Neural cell (in vitro differentiated cells): ENCODE data around the gene PDK1. TPM values are rescaled to one million over a fixed set of nuclear protein-coding genes. Genes with fewer than 3 reads are reported as not detected.
"Not testable (repeated sequence)": the region's sequence is repeated elsewhere in the genome, so short reads cannot be mapped to it uniquely, and the experiment has no call there.

Source experiments
- H2AFZ ChIP-seq: fragments of 200-600, 300-800 bp; sonication (generic), shearing (Covaris generic); 2 replicates; pipeline ENCODE4 v1.6.0; 2014; ENCODE audit warnings: low read depth, mild to moderate bottlenecking, antibody characterized with exemption, low read length, moderate library complexity
- H3F3A ChIP-seq: fragments of 200-600 bp; shearing (Covaris generic); 2 replicates; pipeline ENCODE4 v1.6.1; 2016; ENCODE audit warnings: mild to moderate bottlenecking, moderate library complexity, mixed read lengths, antibody characterized with exemption, low read length; ENCODE audit not compliant: insufficient read depth, poor library complexity, severe bottlenecking
- H3K27ac ChIP-seq: fragments of 200-600, 300-800 bp; sonication (generic), shearing (Covaris generic); 2 replicates; pipeline ENCODE4 v1.5.1; 2014; ENCODE audit warnings: mild to moderate bottlenecking, low read length, moderate library complexity
- H3K27me3 ChIP-seq: fragments of 300-800, 200-600 bp; sonication (generic), shearing (Covaris generic); 2 replicates; pipeline ENCODE4 v1.6.0; 2014; ENCODE audit warnings: mild to moderate bottlenecking, low read depth, low read length, moderate library complexity; ENCODE audit not compliant: insufficient read depth
- H3K36me3 ChIP-seq: fragments of 300-800, 200-600 bp; sonication (generic), shearing (Covaris generic); 2 replicates; pipeline ENCODE4 v1.5.1; 2014; ENCODE audit warnings: mild to moderate bottlenecking, antibody characterized with exemption, low read length, moderate library complexity; ENCODE audit not compliant: insufficient read depth
- H3K4me2 ChIP-seq: fragments of 300-800, 200-600 bp; sonication (generic), shearing (Covaris generic); 2 replicates; pipeline ENCODE4 v1.6.0; 2014; ENCODE audit warnings: mild to moderate bottlenecking, low read length
- H3K4me3 ChIP-seq: fragments of 300-800, 200-600 bp; sonication (generic), shearing (Covaris generic); 2 replicates; pipeline ENCODE4 v1.5.1; 2014; ENCODE audit warnings: mild to moderate bottlenecking, low read length, moderate library complexity
- H3K79me2 ChIP-seq: fragments of 200-600 bp; shearing (Covaris generic); replicated peaks from 2 replicates; pipeline ENCODE4 v1.6.0; 2014; ENCODE audit warnings: mild to moderate bottlenecking, low read length, moderate library complexity; ENCODE audit not compliant: insufficient read depth
- H3K9ac ChIP-seq: fragments of 300-800, 200-600 bp; sonication (generic), shearing (Covaris generic); 2 replicates; pipeline ENCODE4 v1.6.1; 2016; ENCODE audit warnings: mild to moderate bottlenecking, low read length, mixed read lengths
- H3K9me2 ChIP-seq: fragments of 200-600 bp; shearing (Covaris generic); 2 replicates; pipeline ENCODE4 v1.6.1; 2016; ENCODE audit warnings: mild to moderate bottlenecking, low read length, mixed read lengths; ENCODE audit not compliant: insufficient read depth
- H3K9me3 ChIP-seq: fragments of 200-600, 300-800 bp; sonication (generic), shearing (Covaris generic); 2 replicates; pipeline ENCODE4 v1.6.1; 2016; ENCODE audit warnings: mild to moderate bottlenecking, mixed run types, low read length, moderate library complexity, mixed read lengths
- H4K20me1 ChIP-seq: fragments of 200-600 bp; shearing (Covaris generic); 2 replicates; pipeline ENCODE4 v1.6.1; 2016; ENCODE audit warnings: mild to moderate bottlenecking, mixed run types; ENCODE audit not compliant: insufficient read depth
- CTCF ChIP-seq: fragments of 450-650 bp; IDR thresholded peaks from 2 replicates; pipeline ENCODE4 v1.5.1; 2014; ENCODE audit warnings: antibody characterized with exemption, mild to moderate bottlenecking, moderate library complexity; ENCODE audit not compliant: poor library complexity, severe bottlenecking
- EP300 ChIP-seq: fragments of 450-650 bp; conservative IDR thresholded peaks from 2 replicates; pipeline ENCODE4 v1.6.1; 2014; ENCODE audit warnings: antibody characterized with exemption, mild to moderate bottlenecking, moderate library complexity; ENCODE audit not compliant: poor library complexity, severe bottlenecking
- EZH2 ChIP-seq: fragments of 200-600, 300-800 bp; shearing (Covaris generic), sonication (generic); IDR thresholded peaks from 2 replicates; pipeline ENCODE4 v1.6.1; 2014; ENCODE audit warnings: antibody characterized with exemption, low read length, borderline replicate concordance, mild to moderate bottlenecking; ENCODE audit not compliant: insufficient read depth, poor library complexity, severe bottlenecking
- MXI1 ChIP-seq: fragments of 450-650 bp; conservative IDR thresholded peaks from 2 replicates; pipeline ENCODE4 v1.6.1; 2014; ENCODE audit warnings: antibody characterized with exemption, mild to moderate bottlenecking; ENCODE audit not compliant: poor library complexity, severe bottlenecking
- POLR2AphosphoS5 ChIP-seq: IDR thresholded peaks from 2 replicates; pipeline ENCODE4 v1.6.1; 2012
- RAD21 ChIP-seq: fragments of 450-650 bp; conservative IDR thresholded peaks from 2 replicates; pipeline ENCODE4 v1.6.1; 2014; ENCODE audit warnings: antibody characterized with exemption, mild to moderate bottlenecking, moderate library complexity
- REST ChIP-seq: IDR thresholded peaks from 2 replicates; pipeline ENCODE4 v1.6.1; 2012; ENCODE audit warnings: borderline replicate concordance
- SMC3 ChIP-seq: fragments of 450-650 bp; conservative IDR thresholded peaks from 2 replicates; pipeline ENCODE4 v1.6.1; 2014; ENCODE audit warnings: antibody characterized with exemption, mild to moderate bottlenecking, moderate library complexity; ENCODE audit not compliant: poor library complexity
- TAF1 ChIP-seq: IDR thresholded peaks from 2 replicates; pipeline ENCODE4 v1.6.1; 2012; ENCODE audit warnings: low read depth
- polyA plus RNA-seq: library from polyadenylated mRNA; depleted of rRNA; stranded (reverse); fragments of >200 nt; gene quantifications from 2 replicates; pipeline ENCODE4 v1.2.3, GENCODE V29; 2014

PDK1 gene
- polyA plus RNA-seq, 1 donor from 2014 or later, result 10.8 TPM

GRCh38 chr2:172588931-172589330 is 33.0 kb downstream of the PDK1 start:
- Histone ChIP-seq H3K79me2 (no peaks in the 10 kb centered on the region), H3F3A (no peaks in the 10 kb centered on the region), H3K9me3 (no peaks in the 10 kb centered on the region), H3K27ac (no peak overlapping the region), H3K36me3 (no peaks in the 10 kb centered on the region), H2AFZ (no peak overlapping the region), H3K4me2 (no peak overlapping the region), H4K20me1 (no peaks in the 10 kb centered on the region), H3K27me3 (no peaks in the 10 kb centered on the region), H3K9me2 (no peaks in the 10 kb centered on the region), H3K9ac (no peak overlapping the region), H3K4me3 (no peak overlapping the region)
- TF ChIP-seq CTCF (no peak), MXI1 (no peak), REST (no peak), SMC3 (no peak), EP300 (no peak), EZH2 (no peak), TAF1 (no peak), POLR2AphosphoS5 (no peak), RAD21 (no peak)

- H3K9me2 ChIP-seq, H3K9me3 ChIP-seq, H3K36me3 ChIP-seq, H2AFZ ChIP-seq, H3K27ac ChIP-seq, H3K79me2 ChIP-seq, H3F3A ChIP-seq, H3K4me3 ChIP-seq, H3K27me3 ChIP-seq, H4K20me1 ChIP-seq, H3K9ac ChIP-seq, H3K4me2 ChIP-seq: not testable (repeated sequence)
Observed at GRCh38 chr2:172591386-172591785, 35.5 kb downstream of the PDK1 start.

DNA sequence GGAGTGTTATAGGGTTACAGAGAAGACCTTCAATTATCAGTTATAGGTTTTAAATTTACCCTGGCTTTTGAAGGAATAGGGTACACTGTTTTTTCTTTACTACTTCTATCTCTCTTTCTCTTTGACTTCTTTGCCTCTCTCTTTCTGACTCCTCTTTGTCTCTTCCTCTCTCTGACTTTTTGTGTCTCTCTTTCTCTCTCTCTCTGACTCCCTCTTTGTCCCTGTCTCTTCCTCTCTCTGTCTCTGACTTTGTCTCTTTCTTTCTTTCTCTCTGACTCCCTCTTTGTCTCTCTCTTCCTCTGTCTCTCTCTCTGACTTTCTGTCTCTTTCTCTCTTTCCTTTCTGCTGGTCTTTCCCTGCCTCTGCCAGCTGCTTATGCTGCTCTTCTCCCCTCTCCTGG is 36.3 kb downstream of the PDK1 start:
- H3K79me2 ChIP-seq, H3K27ac ChIP-seq, H3K9me3 ChIP-seq, H4K20me1 ChIP-seq, H3K9me2 ChIP-seq, H3K36me3 ChIP-seq, H3K4me2 ChIP-seq, H3F3A ChIP-seq, H3K9ac ChIP-seq, H3K27me3 ChIP-seq, H2AFZ ChIP-seq, H3K4me3 ChIP-seq: not testable (repeated sequence)
